T47D (cell line): ENCODE measurements around the gene OVOL2.
A peak's percentile ranks its signal among the peaks of the same experiment; 100 is the strongest.
"Not testable (repeated sequence)": the region's sequence is repeated elsewhere in the genome, so short reads cannot be mapped to it uniquely, and the experiment has no call there.

Source experiments
- DNase-seq, 2 experiments: peaks; one replicate each; pipeline versions ENCODE4 v3.0.0 to v3.0.0-alpha.2; 2011 to 2012; ENCODE audit warnings: low read depth in 1 of 2, low spot score in 1 of 2
- JUND ChIP-seq: IDR thresholded peaks from 2 replicates; pipeline ENCODE4 v1.6.1; 2012; ENCODE audit warnings: low read depth
- in situ Hi-C: cut with HindIII; loops from 2 replicates; pipeline ENCODE4 v1.10.0; 2016; ENCODE audit warnings: low sequenced_read_pairs, low pct_unique_long_range_greater_than_20kb

OVOL2 gene

DNA sequence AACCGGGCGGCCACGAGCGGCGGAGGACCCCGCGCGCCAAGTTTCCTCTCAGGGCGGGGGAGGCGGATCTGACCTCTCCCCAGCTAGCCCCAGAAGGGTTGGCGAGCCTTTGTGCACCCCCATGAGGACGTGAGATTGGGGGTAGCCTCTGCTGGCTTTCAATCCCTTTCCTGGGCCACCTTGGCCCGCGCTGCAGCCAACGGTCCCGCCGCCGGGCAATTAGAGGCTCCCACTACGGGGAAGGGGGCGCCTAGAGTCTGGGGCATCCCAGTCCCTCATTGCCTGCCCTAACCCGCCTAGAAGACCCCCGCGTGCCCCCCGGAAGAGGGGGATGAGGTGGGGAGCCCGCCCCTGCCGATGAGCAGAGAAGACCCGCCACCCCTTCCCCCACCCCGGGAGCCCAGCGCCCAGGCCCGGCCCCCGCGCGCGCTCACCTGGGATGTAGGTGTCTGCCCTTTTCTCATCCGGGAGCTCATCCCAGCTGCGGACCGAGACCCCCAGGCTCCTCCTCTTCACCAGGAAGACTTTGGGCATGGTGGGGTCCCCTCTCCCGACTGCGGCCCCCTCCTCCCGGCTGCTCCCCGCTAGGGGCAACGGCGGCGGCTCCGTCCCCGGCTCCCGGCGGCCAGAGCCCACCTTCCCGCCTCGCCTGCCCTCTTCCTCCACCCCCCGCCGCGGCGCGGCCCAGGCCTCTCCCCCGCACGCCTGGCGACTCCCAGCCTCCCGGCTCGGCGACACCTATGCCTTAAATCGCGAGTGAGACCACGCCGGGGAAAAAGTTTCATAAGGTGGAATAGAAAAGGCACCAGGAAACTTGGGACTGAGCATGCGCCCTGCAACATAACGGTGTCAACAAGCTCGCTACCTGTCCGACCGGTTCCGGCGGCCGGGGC is at the start of gene OVOL2:
TSS of gene OVOL2 (minus strand) at position 816 of the 893 bp plus-strand sequence. CDS start at position 534, 282 bp downstream.
- TF ChIP-seq JUND, result no peak
- peak; percentile 93 to 94 for DNase-seq
- in situ Hi-C loops, result no loop called here

DNA sequence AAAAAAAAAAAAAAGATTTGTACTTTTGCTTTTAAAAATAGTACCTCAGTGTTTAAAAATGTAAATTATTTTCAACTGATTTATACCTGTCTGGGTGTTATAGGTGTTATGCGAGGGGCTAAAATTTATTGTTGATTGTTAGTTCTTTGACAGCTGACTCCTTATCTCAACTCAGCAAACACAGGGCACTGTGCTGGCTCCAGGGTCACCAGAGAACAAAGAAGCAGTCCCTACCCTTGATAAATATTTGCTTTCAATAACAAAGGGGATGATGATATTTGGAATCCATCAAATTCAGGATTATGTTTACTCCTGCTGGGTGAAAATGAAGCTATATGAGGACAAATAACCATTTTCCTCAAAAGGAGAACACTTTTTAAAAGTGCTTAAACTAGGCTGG is 45.8 kb upstream of the OVOL2 start:
- no peak for DNase-seq
- in situ Hi-C loops, result no loop called here
- TF ChIP-seq JUND, result no peak

DNA sequence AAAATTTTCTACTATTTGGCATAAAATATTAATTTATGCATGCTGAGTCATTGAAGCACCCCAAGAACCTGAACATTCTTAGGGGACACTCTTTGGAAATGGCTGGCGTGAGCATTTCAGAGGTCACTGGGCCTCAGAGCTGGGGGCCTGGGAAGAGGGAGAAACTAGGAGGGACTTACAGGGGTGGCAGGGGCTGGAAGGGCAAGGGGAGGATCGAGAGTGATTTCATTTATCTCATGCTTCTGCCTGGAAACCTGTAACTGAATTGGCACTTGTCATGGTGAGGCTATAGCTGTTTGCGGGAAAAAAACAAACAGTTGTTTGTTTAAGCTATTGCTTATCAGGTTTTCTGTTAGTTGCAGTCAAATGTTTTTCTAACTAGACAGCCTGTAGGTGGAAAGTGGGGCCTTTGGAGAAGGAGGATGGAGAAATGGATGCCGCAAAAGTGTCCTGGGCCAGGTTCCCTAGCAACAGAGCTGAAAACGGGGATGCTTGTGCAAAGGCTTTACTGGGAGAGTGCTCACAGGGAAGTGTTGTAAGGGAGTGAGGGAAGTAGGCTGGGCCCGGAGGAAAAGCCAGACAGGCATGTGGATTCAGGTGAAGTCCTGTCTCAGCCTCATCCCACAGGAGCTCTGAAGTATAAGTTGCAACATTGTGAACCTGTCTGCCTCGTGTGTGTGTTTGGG is 43.6 kb upstream of the OVOL2 start:
- in situ Hi-C loops, result no loop called here
- TF ChIP-seq JUND, result no peak

DNA sequence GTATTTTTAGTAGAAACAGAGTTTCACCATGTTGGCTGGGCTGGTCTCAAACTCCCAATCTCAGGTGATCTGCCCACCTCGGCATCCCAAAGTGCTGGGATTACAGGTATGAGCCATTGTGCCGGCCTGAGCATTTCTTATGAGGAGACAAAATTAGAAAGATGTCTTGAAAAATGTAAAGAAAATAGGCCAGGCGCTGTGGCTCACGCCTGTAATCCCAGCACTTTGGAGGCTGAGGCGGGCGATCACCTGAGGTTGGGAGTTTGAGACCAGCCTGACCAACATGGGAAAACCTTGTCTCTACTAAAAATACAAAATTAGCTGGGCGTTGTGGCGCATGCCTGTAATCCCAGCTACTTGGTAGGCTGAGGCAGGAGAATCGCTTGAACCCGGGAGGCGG is 42.9 kb upstream of the OVOL2 start:
- DNase-seq, in situ Hi-C loops: not testable (repeated sequence)

More for the DNA sequence above, 43.6 kb upstream of the OVOL2 start:
- no peak for DNase-seq

DNA sequence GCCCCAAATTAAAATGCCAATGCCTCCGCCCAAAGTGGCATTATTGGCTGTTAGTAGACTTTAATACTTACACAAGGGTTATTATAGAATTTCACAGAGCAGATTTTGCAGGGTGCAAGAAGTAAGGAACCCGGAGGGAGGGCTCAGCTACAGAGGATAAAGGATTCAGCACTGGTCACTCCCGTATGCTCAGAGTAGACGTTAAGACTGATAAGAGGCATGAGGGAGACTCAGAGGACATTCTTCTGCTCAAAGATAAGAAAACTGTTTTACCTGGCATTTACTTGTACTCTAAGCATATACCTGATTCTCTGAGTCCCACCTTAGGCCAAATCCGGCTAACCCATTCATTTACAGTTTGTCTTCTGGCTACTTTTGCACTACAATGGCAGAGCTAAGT is 36.5 kb upstream of the OVOL2 start:
- no peak for DNase-seq
- TF ChIP-seq JUND, result no peak
- in situ Hi-C loops, result no loop called here

- DNase-seq, result no peak
- no peak for TF ChIP-seq JUND
- in situ Hi-C loops, result no loop called here
These were observed 35.7 kb upstream of the OVOL2 start for GRCh38 chr20:18093388-18093787.

GRCh38 chr20:18092890-18093289 is 35.2 kb upstream of the OVOL2 start:
- in situ Hi-C loops, result no loop called here
- no peak for TF ChIP-seq JUND
- no peak for DNase-seq

DNA sequence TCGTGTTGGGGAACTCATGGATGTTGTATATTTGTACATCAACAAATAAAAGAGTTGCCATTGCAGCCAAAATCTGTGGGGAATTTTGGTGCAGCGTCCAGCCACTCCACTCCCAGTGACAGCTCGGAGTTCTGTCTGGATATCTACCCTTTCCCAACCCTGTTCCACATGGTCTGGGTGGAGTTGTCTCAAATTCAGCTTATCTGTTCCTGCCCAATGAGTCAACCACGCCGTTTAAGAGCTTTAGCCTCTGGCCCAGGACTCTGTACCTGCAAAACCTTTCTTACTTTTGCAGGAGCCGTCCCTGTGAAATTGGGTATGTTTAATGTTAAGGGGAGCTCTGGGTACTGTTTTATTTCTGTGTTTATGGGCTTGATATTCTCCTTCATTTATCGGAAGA is 33.9 kb upstream of the OVOL2 start:
- in situ Hi-C loops, result no loop called here
- no peak for DNase-seq

GRCh38 chr20:18090477-18090876 is 32.8 kb upstream of the OVOL2 start:
- in situ Hi-C loops, result no loop called here
- no peak for DNase-seq
- no peak for TF ChIP-seq JUND

More for the DNA sequence above, 33.9 kb upstream of the OVOL2 start:
- TF ChIP-seq JUND, result no peak

GRCh38 chr20:18090044-18090443 is 32.3 kb upstream of the OVOL2 start:
- peak in 1 of 2 experiments; percentile 30 for DNase-seq
- TF ChIP-seq JUND, result no peak

GRCh38 chr20:18088841-18089240 is 31.1 kb upstream of the OVOL2 start:
- DNase-seq, in situ Hi-C loops: not testable (repeated sequence)

More at GRCh38 chr20:18090044-18090443, 32.3 kb upstream of the OVOL2 start:
- in situ Hi-C loops, result no loop called here

- in situ Hi-C loops, DNase-seq: not testable (repeated sequence)
These were observed 30.6 kb upstream of the OVOL2 start for GRCh38 chr20:18088298-18088697.

DNA sequence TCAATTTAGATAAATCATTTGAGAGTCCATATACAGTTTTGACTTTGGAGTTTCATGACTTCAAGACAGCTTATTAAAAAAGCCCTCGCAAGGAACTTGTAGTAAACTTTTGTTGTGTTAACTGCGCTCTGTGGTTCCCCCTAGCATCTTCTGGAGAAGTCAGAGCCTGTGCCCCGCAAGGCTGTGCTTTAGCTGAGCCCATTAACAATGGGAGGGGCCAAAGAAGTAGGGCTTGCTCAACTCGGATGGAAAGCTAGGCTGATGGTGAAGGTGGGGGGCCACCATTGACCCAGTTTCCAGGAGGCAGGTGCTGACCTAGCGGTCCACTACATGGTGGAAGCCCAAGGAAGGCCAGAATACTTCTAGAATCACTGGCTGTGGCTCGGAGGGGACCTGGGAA is 29.3 kb upstream of the OVOL2 start:
- DNase-seq, result no peak
- in situ Hi-C loops, result no loop called here
- TF ChIP-seq JUND, result no peak

GRCh38 chr20:18080836-18081235 is 23.1 kb upstream of the OVOL2 start:
- in situ Hi-C loops, DNase-seq: not testable (repeated sequence)
